Endodermal cell (in vitro differentiated cells): ENCODE measurements around the gene LCE6A. TPM values are rescaled to one million over a fixed set of nuclear protein-coding genes. Genes with fewer than 3 reads are reported as not detected.

ENCODE experiments used
- DNase-seq: peaks from one replicate; pipeline ENCODE4 v3.0.0-alpha.2; 2017
- H3K27ac ChIP-seq: 2 replicates; pipeline ENCODE4 v1.5.1; 2013; ENCODE audit warnings: mild to moderate bottlenecking, low read depth, low read length, moderate library complexity
- H3K27me3 ChIP-seq: 2 replicates; pipeline ENCODE4 v1.6.1; 2013; ENCODE audit warnings: mild to moderate bottlenecking, low read length, moderate library complexity; ENCODE audit not compliant: insufficient read depth, control insufficient read depth, poor library complexity, severe bottlenecking
- H3K36me3 ChIP-seq: 2 replicates; pipeline ENCODE4 v1.7.0; 2013; ENCODE audit warnings: mild to moderate bottlenecking, low read length, moderate library complexity; ENCODE audit not compliant: control insufficient read depth, insufficient read depth
- H3K4me1 ChIP-seq: one replicate; pipeline ENCODE4 v1.7.0; 2013; ENCODE audit warnings: low read length; ENCODE audit not compliant: control insufficient read depth, insufficient read depth
- H3K4me3 ChIP-seq: 2 replicates; pipeline ENCODE4 v1.5.1; 2013; ENCODE audit warnings: mild to moderate bottlenecking, low read length, moderate library complexity
- H3K9ac ChIP-seq: 2 replicates; pipeline ENCODE4 v1.6.1; 2013; ENCODE audit warnings: mild to moderate bottlenecking, low read length, moderate library complexity; ENCODE audit not compliant: poor library complexity, severe bottlenecking; ENCODE audit errors: extremely low read depth
- H3K9me3 ChIP-seq: 2 replicates; pipeline ENCODE4 v1.6.1; 2013; ENCODE audit warnings: mild to moderate bottlenecking, low read length, moderate library complexity; ENCODE audit not compliant: control insufficient read depth
- H3K27ac Mint-ChIP-seq: 2 replicates; pipeline ENCODE4 v1.8.0; 2020; ENCODE audit warnings: mixed read lengths
- H3K27me3 Mint-ChIP-seq: 2 replicates; pipeline ENCODE4 v1.8.0; 2021; ENCODE audit warnings: mild to moderate bottlenecking, mixed read lengths; ENCODE audit not compliant: insufficient read depth
- H3K36me3 Mint-ChIP-seq: 2 replicates; pipeline ENCODE4 v1.8.0; 2020; ENCODE audit warnings: low read depth, mixed read lengths
- H3K4me1 Mint-ChIP-seq: 2 replicates; pipeline ENCODE4 v1.8.0; 2020; ENCODE audit warnings: mixed read lengths
- H3K4me3 Mint-ChIP-seq: 2 replicates; pipeline ENCODE4 v1.8.0; 2020; ENCODE audit warnings: mild to moderate bottlenecking, moderate library complexity, mixed read lengths
- H3K9me3 Mint-ChIP-seq: 2 replicates; pipeline ENCODE4 v1.8.0; 2020; ENCODE audit warnings: mild to moderate bottlenecking, mixed read lengths
- WGBS, 2 experiments: methylation state at CpG; one replicate each; pipeline versions ENCODE4 v1.1.5 to v1.1.7; 2013; ENCODE audit warnings: missing lambda C conversion rate in 2 of 2, mixed read lengths in 1 of 2; ENCODE audit not compliant: insufficient coverage in 1 of 2, insufficient read length in 1 of 2; 5-methylcytosine and 5-hydroxymethylcytosine counted together
- long read RNA-seq, 4 experiments: library from polyadenylated mRNA in 2 of 4; library from RNA in 1 of 4; library from capped mRNA in 1 of 4; stranded (forward) in 3 of 4; unstranded in 1 of 4; transcript quantifications; one replicate each; pipeline ENCODE4 v2.0.0, GENCODE V29; 2020 to 2021; ENCODE audit warnings: inconsistent platforms in 1 of 4
- polyA plus RNA-seq, 2 experiments: library from polyadenylated mRNA; stranded (reverse); fragments of 50-300 nt; gene quantifications; one replicate each; pipeline ENCODE4 v1.2.3, GENCODE V29; 2013
- total RNA-seq, 2 donors: library from RNA; stranded (reverse); fragmentation: NEBNext Ultra II Directional in 1 of 2; extraction: Animal tissue kit (Norgen Biotek cat#: 25700) in 1 of 2; gene quantifications; 2 replicates in 1 of 2; 3 replicates in 1 of 2; pipeline ENCODE4 v1.2.1, GENCODE V29; 2021
- TF ChIP-seq, protein P1 (sequence below): fragments of 200-600 bp; sonication (generic); conservative IDR thresholded peaks from 2 replicates; pipeline ENCODE4 v1.5.0; 2021; ENCODE audit warnings: antibody characterized with exemption, mild to moderate bottlenecking

The LCE6A gene
- total RNA-seq, result not detected
- not detected for polyA plus RNA-seq (2013, experiment 1 of 2)
- not detected for polyA plus RNA-seq (2013, experiment 2 of 2)
- long read RNA-seq, experiment 1, result 0 reads
- long read RNA-seq, experiment 2, result 0 reads
- long read RNA-seq, experiment 3, result 0 reads
- long read RNA-seq, experiment 4, result 0 reads

DNA sequence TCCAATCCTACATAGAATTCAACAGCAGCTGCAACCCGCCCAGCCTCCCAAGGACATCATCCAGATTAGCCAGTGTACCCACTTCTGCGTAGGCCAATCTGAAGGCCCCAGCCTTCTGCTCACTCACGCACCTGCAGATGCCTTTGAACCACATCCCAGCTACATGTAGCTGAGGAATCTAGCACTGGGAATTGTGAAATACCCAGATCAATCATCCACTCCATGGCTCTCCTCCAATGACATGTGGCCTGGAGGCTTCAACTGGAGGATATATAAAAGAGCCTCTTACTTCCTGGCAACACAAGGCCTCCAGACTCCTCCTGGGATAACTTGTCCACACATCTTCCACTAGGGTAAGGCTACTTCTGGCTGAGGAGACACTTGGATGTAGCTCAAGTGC is at the start of gene LCE6A:
Gene LCE6A (plus strand): TSS at position 301 of the 400 bp plus-strand sequence. CDS start 665 bp downstream, outside the sequence.
- Histone ChIP-seq H3K4me3 (no peak within 1 kb of the TSS), H3K36me3 (no peaks in the 10 kb centered on the region), H3K9ac (no peak within 1 kb of the TSS), H3K9me3 (peaks cover 63% of the 10 kb centered on the region), H3K27me3 (no peaks in the 10 kb centered on the region), H3K4me1 (no peaks in the 10 kb centered on the region), H3K27ac (no peak within 1 kb of the TSS)
- TF ChIP-seq, protein P1, sequence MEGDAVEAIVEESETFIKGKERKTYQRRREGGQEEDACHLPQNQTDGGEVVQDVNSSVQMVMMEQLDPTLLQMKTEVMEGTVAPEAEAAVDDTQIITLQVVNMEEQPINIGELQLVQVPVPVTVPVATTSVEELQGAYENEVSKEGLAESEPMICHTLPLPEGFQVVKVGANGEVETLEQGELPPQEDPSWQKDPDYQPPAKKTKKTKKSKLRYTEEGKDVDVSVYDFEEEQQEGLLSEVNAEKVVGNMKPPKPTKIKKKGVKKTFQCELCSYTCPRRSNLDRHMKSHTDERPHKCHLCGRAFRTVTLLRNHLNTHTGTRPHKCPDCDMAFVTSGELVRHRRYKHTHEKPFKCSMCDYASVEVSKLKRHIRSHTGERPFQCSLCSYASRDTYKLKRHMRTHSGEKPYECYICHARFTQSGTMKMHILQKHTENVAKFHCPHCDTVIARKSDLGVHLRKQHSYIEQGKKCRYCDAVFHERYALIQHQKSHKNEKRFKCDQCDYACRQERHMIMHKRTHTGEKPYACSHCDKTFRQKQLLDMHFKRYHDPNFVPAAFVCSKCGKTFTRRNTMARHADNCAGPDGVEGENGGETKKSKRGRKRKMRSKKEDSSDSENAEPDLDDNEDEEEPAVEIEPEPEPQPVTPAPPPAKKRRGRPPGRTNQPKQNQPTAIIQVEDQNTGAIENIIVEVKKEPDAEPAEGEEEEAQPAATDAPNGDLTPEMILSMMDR, result no peak
- DNase-seq, result no peak
- Mint-ChIP-seq H3K9me3 (peaks cover 73% of the 10 kb centered on the region), H3K4me1 (no peaks in the 10 kb centered on the region), H3K36me3 (no peaks in the 10 kb centered on the region), H3K27me3 (no peaks in the 10 kb centered on the region), H3K27ac (no peak within 1 kb of the TSS), H3K4me3 (no peak within 1 kb of the TSS)
- 74 to 77% methylated on average over 3 of the region's 3 CpGs for WGBS, 2 experiments

GRCh38 chr1:152795686-152796085 is 47.0 kb upstream of the LCE6A start:
- TF ChIP-seq, protein P1, result no peak
- H3K27ac ChIP-seq, result no peak overlapping the region
- 11 to 63% methylated on average over 1 to 4 of the region's 4 CpGs for WGBS, 2 experiments
- peaks cover 21% of the 10 kb centered on the region for H3K9me3 ChIP-seq
- no peaks in the 10 kb centered on the region for H3K27me3 ChIP-seq
- H3K4me3 Mint-ChIP-seq, result no peak overlapping the region
- peaks cover 2% of the 10 kb centered on the region for H3K27me3 Mint-ChIP-seq
- no peak overlapping the region for H3K4me3 ChIP-seq
- peaks cover 2% of the 10 kb centered on the region for H3K36me3 Mint-ChIP-seq
- H3K4me1 ChIP-seq, result no peaks in the 10 kb centered on the region
- H3K36me3 ChIP-seq, result no peaks in the 10 kb centered on the region
- H3K9me3 Mint-ChIP-seq, result peaks cover 86% of the 10 kb centered on the region
- H3K9ac ChIP-seq, result no peak overlapping the region
- no peak overlapping the region for H3K27ac Mint-ChIP-seq
- H3K4me1 Mint-ChIP-seq, result no peaks in the 10 kb centered on the region
- DNase-seq, result no peak

DNA sequence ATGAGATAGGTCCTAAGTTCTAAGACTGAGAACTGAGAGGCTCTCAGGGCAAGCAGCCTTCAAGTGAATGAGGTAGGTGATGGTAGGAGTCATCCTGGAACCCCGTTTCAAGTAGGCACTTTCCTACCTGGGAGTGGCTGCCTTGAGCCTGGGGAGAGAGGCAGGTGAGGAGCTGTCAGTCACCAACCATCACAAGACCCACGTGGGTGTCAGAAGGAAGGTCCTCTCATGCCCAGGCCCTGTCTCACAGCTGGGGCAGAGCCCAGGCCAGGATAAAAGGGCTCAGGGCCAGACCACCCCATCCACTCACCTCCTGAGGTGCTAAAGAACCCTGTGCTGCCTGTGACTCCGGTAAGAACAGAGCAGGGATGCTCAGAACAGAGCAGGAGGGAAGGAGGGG is 46.2 kb upstream of the LCE6A start, which contains the start of gene LCE1D:
Gene LCE1D (plus strand): TSS at position 301 of the 400 bp plus-strand sequence. CDS start 1,074 bp downstream, outside the sequence.
- Mint-ChIP-seq H3K4me3 (no peak within 1 kb of the TSS), H3K9me3 (peaks cover 86% of the 10 kb centered on the region), H3K4me1 (no peaks in the 10 kb centered on the region), H3K36me3 (peaks cover 2% of the 10 kb centered on the region), H3K27me3 (peaks cover 2% of the 10 kb centered on the region), H3K27ac (no peak within 1 kb of the TSS)
- DNase-seq, result no peak
- H3K27ac ChIP-seq, result no peak within 1 kb of the TSS
- H3K4me1 ChIP-seq, result no peaks in the 10 kb centered on the region
- H3K27me3 ChIP-seq, result no peaks in the 10 kb centered on the region
- H3K4me3 ChIP-seq, result no peak within 1 kb of the TSS
- peaks cover 29% of the 10 kb centered on the region for H3K9me3 ChIP-seq
- TF ChIP-seq, protein P1, result no peak
- no peak within 1 kb of the TSS for H3K9ac ChIP-seq
- WGBS, 2 experiments, result 5% methylated on average over 3 of the region's 3 CpGs; no CpG with 5 or more reads in 1 of the 2 experiments
- H3K36me3 ChIP-seq, result no peaks in the 10 kb centered on the region
